AG09319 (cell line): Measurements from ENCODE around the gene ASCC1.
"Not testable (repeated sequence)": the region's sequence is repeated elsewhere in the genome, so short reads cannot be mapped to it uniquely, and the experiment has no call there.

Experiments used
- DNase-seq: peaks from one replicate; pipeline ENCODE4 v3.0.0-alpha.2; 2010; ENCODE audit warnings: low read depth; ENCODE audit errors: extremely low read depth
- CTCF ChIP-seq: IDR thresholded peaks from 2 replicates; pipeline ENCODE4 v1.5.1; 2011; ENCODE audit warnings: low read depth, mild to moderate bottlenecking, inconsistent platforms, low read length, moderate library complexity

Gene ASCC1

GRCh38 chr10:72158176-72158575 is 57.9 kb downstream of the ASCC1 start:
- no peak for DNase-seq
- TF ChIP-seq CTCF: no peak

GRCh38 chr10:72156223-72156622 is 59.9 kb downstream of the ASCC1 start:
- DNase-seq: no peak
- no peak for TF ChIP-seq CTCF

GRCh38 chr10:72152286-72152685 is 63.8 kb downstream of the ASCC1 start:
- DNase-seq: no peak
- no peak for TF ChIP-seq CTCF

GRCh38 chr10:72150746-72151478 is 65.2 kb downstream of the ASCC1 start:
- not testable (repeated sequence) for DNase-seq

GRCh38 chr10:72147324-72147584 is 68.8 kb downstream of the ASCC1 start:
- DNase-seq: not testable (repeated sequence)

GRCh38 chr10:72146559-72147323 is 69.3 kb downstream of the ASCC1 start:
- no peak for DNase-seq
- no peak for TF ChIP-seq CTCF

GRCh38 chr10:72146071-72146470 is 70.0 kb downstream of the ASCC1 start:
- no peak for DNase-seq
- TF ChIP-seq CTCF: no peak

GRCh38 chr10:72145657-72146056 is 70.4 kb downstream of the ASCC1 start:
- no peak for DNase-seq
- TF ChIP-seq CTCF: no peak
